Activated naive CD4-positive, alpha-beta T cell treated with anti-CD3 and anti-CD28 coated beads for 36 hours (primary cell): ENCODE measurements around the gene GOLIM4. TPM values are rescaled to one million over a fixed set of nuclear protein-coding genes. Genes with fewer than 3 reads are reported as not detected.

Experiments used
- CTCF ChIA-PET: fragments of 350-600 bp; sonication (Branson Sonifier 250); formaldehyde crosslinking; loops from one replicate; lab custom pipeline; 2021; ENCODE audit warnings: antibody characterized with exemption; lab: Charles Lee
- DNase-seq: peaks from one replicate; pipeline ENCODE4 v3.0.0-alpha.2; 2020
- H3K27ac Mint-ChIP-seq: one replicate; pipeline ENCODE4 v1.8.0; 2021; ENCODE audit warnings: mild to moderate bottlenecking, mixed read lengths
- H3K27me3 Mint-ChIP-seq: one replicate; pipeline ENCODE4 v1.8.0; 2021; ENCODE audit warnings: low read depth, mixed read lengths
- H3K36me3 Mint-ChIP-seq: one replicate; pipeline ENCODE4 v1.8.0; 2021; ENCODE audit warnings: low read depth, mixed read lengths
- H3K4me1 Mint-ChIP-seq: one replicate; pipeline ENCODE4 v1.8.0; 2021; ENCODE audit warnings: low read depth, mixed read lengths
- H3K4me3 Mint-ChIP-seq: one replicate; pipeline ENCODE4 v1.8.0; 2021; ENCODE audit warnings: mild to moderate bottlenecking, moderate library complexity, mixed read lengths
- H3K9me3 Mint-ChIP-seq: one replicate; pipeline ENCODE4 v1.8.0; 2021; ENCODE audit warnings: mixed read lengths
- intact Hi-C: fragments of 100-400 bp; cut with micrococcal nuclease; formaldehyde crosslinking; loops from one replicate; pipeline ENCODE4 v1.15.1; 2023
- total RNA-seq, 2 experiments: library from RNA; stranded (reverse); gene quantifications; one replicate each; pipeline ENCODE4 v1.2.3, GENCODE V29; 2021

GOLIM4 gene
- total RNA-seq, 2 experiments from 2014 or later, result 0.67 to 0.98 TPM

DNA sequence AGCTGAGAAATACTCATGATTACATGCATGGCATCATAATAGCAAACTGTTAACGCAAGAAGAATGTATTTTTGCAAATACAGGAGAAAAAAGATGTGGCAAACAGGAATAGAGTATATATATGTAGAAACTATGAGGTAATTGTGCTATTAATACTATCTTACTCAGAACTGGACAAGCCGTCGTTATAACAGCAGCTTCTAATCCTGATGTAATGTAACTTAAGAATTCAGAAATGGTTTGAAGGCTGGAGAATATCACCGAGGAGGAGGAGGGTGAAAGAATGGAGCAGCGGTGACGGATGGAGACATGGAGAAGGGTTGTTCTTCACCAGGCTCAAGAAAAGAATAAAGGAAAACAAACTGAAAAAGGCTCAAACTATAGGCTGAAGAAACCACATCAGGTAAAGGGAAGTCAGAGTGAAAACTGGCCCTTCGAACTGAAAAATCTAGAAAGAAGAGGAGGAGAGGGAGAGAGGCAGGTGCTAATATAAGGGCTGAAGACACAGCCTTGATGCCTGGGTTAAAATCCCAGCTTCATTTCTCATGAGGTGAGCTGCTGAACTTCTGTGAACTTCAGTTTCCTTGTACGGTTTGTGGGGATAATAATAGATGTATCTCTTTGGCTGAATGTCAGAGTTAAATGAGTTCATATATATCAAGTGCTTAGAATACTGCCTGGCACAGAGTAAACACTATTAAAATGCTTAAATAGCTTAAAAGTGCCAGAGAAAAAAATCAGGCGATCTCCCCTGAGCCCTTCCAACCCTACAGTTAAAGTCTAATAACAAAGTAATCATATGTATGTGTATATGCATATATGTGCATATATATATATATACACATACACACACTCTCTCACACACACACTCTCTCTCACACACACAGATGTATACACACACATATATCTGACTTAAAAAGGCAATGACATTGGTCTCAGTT, 43.9 kb downstream of the GOLIM4 start:
- H3K36me3 Mint-ChIP-seq, result no peaks in the 10 kb centered on the region

DNA sequence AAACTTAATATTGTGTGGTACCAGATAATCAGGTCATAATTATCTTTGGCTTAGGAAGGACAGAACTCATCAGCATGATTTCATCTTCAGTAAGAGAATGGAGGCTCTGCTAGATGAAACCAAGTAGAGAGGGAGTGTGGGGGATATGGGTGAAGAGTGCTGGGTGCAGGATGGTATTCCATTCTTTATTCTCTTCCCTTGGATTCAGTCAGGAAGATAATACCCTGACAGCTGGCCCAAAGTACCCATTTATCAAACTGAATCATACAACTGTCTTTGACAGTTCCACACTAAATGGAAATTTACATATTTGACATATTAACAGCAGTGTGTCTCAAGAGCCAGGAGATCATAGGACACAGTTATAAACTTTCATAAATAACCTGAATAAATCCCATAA, 44.7 kb downstream of the GOLIM4 start:
- Mint-ChIP-seq H3K4me1 (no peaks in the 10 kb centered on the region), H3K9me3 (peaks cover 4% of the 10 kb centered on the region), H3K36me3 (no peaks in the 10 kb centered on the region), H3K4me3 (no peak overlapping the region), H3K27me3 (peaks cover 5% of the 10 kb centered on the region), H3K27ac (no peak overlapping the region)
- intact Hi-C loops, result no loop called here
- no peak for DNase-seq
- CTCF ChIA-PET, result no interaction called here

More for the DNA sequence above, 43.9 kb downstream of the GOLIM4 start:
- Mint-ChIP-seq H3K4me3 (no peak overlapping the region), H3K4me1 (no peaks in the 10 kb centered on the region), H3K9me3 (peaks cover 6% of the 10 kb centered on the region), H3K27me3 (peaks cover 5% of the 10 kb centered on the region), H3K27ac (no peak overlapping the region)
- DNase-seq, result no peak
- CTCF ChIA-PET, result interaction anchor here (1.5 kb wide), 1 partner anchor 11 kb away, joined by 4 read pairs; no protein-coding TSS in a partner anchor
- intact Hi-C loops, result no loop called here

DNA sequence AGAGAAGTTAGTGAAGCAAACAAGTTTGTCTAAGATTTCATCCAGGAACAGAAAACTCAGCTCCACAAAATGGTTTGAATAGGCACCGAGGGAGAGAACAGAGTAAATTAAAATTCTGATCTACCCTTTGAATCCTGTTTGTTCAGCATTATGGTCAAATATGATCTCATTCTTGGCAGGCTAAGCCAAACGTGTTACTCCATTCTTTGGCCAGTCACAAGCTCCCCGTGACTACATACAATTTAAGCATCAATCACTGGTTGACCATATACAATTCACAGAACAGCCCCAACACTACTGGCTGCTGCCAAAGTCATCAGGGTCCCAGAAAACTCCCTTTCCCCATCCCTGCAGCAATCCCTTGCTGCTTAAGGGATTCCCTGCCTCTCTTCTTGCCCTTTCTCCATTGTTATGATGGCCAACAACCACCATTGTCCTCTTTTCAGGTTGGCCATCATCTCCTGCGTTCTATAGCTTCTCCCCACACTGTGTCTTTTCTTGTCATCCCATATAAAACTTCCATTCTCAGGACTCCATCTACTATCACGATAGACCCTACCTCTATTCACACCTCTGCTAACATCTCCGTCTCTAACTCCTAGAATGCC, 46.3 kb downstream of the GOLIM4 start:
- intact Hi-C loops, result loop anchor here (5.0 kb wide), 1 partner anchor 1693 kb away; no protein-coding TSS in a partner anchor
- Mint-ChIP-seq H3K9me3 (peaks cover 2% of the 10 kb centered on the region), H3K27ac (no peak overlapping the region)

DNA sequence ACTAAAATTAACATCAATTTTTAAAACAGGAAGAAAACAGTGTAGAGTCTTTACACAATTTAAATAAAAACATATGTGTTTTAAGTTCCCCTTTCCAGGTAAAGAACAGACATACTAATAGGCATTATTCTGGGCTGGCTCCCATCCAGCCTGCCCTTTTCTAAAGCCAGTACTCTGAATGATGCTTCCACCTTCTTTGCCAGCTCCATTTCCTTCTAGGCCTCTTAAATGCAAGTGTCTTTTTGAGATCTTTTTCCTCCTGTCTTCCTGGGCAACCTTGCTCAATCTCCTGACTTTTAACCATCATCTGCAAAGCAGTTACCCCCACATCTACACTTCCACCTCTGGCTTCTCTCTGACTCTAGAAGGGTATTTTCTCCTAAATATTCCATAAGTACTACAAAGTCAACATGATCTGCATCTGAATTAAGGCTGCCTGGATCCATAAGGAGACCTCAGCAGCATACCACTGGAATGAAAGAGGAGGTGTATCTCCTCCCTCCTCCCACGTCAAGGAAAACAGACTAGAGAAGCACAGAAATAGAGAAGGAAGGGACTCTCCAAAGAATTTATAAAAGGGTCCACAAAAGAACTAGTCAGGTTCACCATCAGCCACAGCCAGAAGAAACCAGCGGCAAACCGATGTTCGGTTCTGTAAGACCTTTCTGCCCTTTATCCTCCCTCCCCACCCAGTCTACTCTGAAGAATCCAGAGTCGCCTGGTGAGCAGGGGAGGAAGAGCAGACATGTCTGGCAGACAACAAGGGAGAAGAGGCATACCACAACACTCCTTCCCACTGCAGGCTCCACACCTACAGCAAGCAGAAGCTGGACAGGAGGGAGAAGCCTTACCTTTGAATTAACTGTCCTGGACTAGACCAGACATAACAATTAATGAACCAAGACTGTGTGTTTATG, 47.1 kb downstream of the GOLIM4 start:
- intact Hi-C loops, result loop anchor here (5.0 kb wide), 1 partner anchor 1694 kb away; no protein-coding TSS in a partner anchor
- CTCF ChIA-PET, result interaction anchor here (0.5 to 1.3 kb wide), 3 partner anchors 109 to 118 kb away, joined by 3 to 4 read pairs (median 4); no protein-coding TSS in a partner anchor
- Mint-ChIP-seq H3K27me3 (peaks cover 7% of the 10 kb centered on the region), H3K36me3 (no peaks in the 10 kb centered on the region), H3K9me3 (no peaks in the 10 kb centered on the region), H3K27ac (no peak overlapping the region), H3K4me1 (no peaks in the 10 kb centered on the region), H3K4me3 (no peak overlapping the region)
- DNase-seq, result no peak

More for the DNA sequence above, 46.3 kb downstream of the GOLIM4 start:
- Mint-ChIP-seq H3K4me1 (no peaks in the 10 kb centered on the region), H3K4me3 (no peak overlapping the region), H3K36me3 (no peaks in the 10 kb centered on the region), H3K27me3 (peaks cover 5% of the 10 kb centered on the region)
- DNase-seq, result no peak
- CTCF ChIA-PET, result interaction anchor here (0.5 to 1.3 kb wide), 2 partner anchors 109 to 117 kb away, joined by 4 read pairs; no protein-coding TSS in a partner anchor

DNA sequence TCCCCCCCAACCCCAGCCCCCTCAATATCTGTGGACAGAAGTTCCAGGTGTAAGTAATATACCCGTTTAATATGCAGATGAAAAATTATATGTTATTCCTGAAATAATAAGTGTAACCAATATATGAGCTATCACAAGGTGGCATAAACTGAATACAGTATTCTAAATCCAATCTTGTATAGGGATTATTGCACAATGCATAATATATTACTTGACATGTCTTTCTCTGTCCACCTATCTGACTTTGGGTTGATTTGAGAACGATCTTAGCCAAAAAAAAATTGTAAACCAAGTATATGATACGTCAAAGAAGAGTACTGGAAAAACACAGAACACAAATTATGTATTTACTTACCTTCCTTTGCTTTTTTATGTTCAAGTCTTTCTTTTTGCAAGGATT, 47.8 kb downstream of the GOLIM4 start:
- Mint-ChIP-seq H3K27me3 (peaks cover 8% of the 10 kb centered on the region), H3K27ac (no peak overlapping the region), H3K4me1 (no peaks in the 10 kb centered on the region), H3K4me3 (no peak overlapping the region), H3K9me3 (no peaks in the 10 kb centered on the region), H3K36me3 (no peaks in the 10 kb centered on the region)
- CTCF ChIA-PET, result interaction anchor here (0.7 to 3.0 kb wide), 5 partner anchors 13 to 118 kb away, joined by 3 to 6 read pairs (median 3); no protein-coding TSS in a partner anchor
- intact Hi-C loops, result loop anchor here (1.0 to 5.0 kb wide), 5 partner anchors 48 to 1694 kb away; no protein-coding TSS in a partner anchor
- DNase-seq, result no peak

DNA sequence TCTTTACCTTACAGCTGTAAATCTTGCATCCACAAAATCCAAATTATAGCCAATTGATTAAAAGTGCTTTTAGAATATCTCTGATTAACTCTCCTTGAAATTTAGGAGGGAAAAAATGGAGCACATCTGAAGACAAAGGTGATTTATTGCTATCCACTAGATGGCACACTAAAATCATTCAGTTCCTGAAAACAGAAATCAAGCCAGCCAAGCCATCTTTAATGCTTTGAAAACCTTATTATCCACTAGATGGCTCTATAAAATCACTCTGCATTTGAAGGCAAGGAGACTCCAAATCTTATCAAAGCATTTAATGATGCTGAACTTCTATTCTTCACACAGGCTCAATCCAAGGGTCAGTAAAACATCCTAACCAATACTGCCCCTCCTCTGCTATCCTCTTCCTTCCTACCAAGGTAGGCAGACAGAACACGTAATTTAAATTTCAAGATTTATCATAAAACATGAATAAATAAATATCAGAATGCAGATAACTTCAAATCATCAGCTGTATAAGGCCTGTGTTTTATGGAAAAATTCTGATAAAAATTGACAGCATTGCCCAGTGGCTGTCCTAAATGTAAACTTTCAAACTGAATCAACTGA, 48.4 kb downstream of the GOLIM4 start:
- CTCF ChIA-PET, result interaction anchor here (0.7 to 3.0 kb wide), 9 partner anchors 11 to 800 kb away, joined by 3 to 6 read pairs (median 3); no protein-coding TSS in a partner anchor
- Mint-ChIP-seq H3K36me3 (no peaks in the 10 kb centered on the region), H3K4me1 (no peaks in the 10 kb centered on the region), H3K9me3 (no peaks in the 10 kb centered on the region), H3K27me3 (peaks cover 9% of the 10 kb centered on the region), H3K27ac (no peak overlapping the region), H3K4me3 (no peak overlapping the region)
- no peak for DNase-seq
- intact Hi-C loops, result loop anchor here (1.0 to 5.0 kb wide), 5 partner anchors 49 to 1695 kb away; no protein-coding TSS in a partner anchor

DNA sequence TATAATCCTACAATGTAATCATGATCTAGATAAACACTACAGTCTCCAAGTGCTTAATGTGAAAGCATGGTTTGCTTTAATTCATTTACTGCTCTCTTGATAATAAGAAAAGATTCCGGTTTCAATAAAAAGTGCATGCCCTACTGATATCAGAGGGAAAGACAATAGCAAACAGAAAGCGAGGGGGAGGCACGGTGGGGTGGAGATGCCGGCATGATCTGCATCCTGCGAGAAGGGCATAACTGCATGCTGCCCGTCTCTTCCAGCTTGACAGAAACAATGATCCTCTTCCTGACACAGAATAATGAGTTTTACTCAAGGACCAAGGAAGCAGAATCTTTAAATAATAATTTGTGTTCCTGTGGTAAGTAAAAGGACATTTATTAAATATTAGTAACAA, 51.7 kb downstream of the GOLIM4 start:
- CTCF ChIA-PET, result no interaction called here
- Mint-ChIP-seq H3K4me1 (no peaks in the 10 kb centered on the region), H3K36me3 (no peaks in the 10 kb centered on the region), H3K9me3 (no peaks in the 10 kb centered on the region), H3K27ac (no peak overlapping the region), H3K4me3 (no peak overlapping the region), H3K27me3 (peaks cover 7% of the 10 kb centered on the region)
- intact Hi-C loops, result loop anchor here (5.0 kb wide), 1 partner anchor 207 kb away; no protein-coding TSS in a partner anchor
- DNase-seq, result no peak

DNA sequence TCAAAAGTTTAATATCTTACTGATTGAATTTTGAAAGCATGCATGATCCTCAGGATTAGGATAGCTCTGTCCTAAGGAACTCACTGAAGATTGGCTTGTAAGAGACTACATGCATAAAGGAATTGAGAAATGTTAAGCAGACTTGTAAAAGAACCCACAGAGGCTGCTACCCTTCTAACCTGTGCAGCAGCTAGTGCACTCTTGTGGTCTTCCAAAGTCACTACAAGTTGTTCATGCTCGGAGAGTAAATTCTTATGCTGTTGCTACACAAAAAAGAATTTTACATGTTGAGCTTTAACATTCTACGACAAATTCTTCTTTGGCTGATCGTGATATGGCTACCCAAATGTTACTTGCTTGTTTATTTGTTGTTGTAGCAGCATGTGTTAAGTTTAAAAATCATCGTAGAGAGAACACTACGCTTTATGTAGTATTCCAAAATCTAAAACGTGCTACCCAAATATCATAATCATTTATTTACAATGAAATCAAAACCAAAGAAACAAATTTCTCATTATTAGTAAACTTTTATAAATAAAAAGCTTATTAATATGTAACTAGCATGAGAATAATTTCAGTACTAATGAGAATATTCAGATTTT, 55.0 kb downstream of the GOLIM4 start:
- Mint-ChIP-seq H3K9me3 (no peaks in the 10 kb centered on the region), H3K27me3 (peaks cover 7% of the 10 kb centered on the region), H3K4me3 (no peak overlapping the region), H3K36me3 (no peaks in the 10 kb centered on the region), H3K4me1 (no peaks in the 10 kb centered on the region), H3K27ac (no peak overlapping the region)
- CTCF ChIA-PET, result interaction anchor here (0.8 to 1.5 kb wide), 8 partner anchors 10 to 200 kb away, joined by 3 to 4 read pairs (median 3); no protein-coding TSS in a partner anchor
- DNase-seq, result no peak
- intact Hi-C loops, result loop anchor here (1.0 to 5.0 kb wide), 2 partner anchors 112 to 203 kb away; no protein-coding TSS in a partner anchor

DNA sequence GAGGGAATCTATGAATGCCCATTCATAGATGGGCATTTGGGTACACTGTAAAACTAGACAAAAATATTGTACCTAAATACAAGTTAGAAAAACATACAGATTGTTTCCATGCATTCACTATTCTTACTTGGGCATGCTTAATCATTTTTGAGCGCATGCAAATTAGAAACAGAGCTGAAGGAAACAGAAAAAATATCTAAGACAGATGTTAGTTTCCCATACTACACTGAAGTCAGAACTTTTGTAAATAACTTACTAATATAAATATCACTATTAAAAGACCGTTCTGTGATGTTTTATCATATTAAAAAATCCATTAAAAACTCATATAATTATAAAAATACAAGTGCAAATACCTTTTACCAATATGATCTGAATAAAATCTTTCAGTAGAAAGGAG, 58.7 kb downstream of the GOLIM4 start:
- Mint-ChIP-seq H3K9me3 (no peaks in the 10 kb centered on the region), H3K4me3 (no peak overlapping the region), H3K4me1 (no peaks in the 10 kb centered on the region), H3K27ac (no peak overlapping the region), H3K27me3 (no peaks in the 10 kb centered on the region), H3K36me3 (no peaks in the 10 kb centered on the region)
- intact Hi-C loops, result no loop called here
- DNase-seq, result no peak
- CTCF ChIA-PET, result interaction anchor here (1.4 to 1.7 kb wide), 2 partner anchors 8 to 129 kb away, joined by 5 read pairs; no protein-coding TSS in a partner anchor

DNA sequence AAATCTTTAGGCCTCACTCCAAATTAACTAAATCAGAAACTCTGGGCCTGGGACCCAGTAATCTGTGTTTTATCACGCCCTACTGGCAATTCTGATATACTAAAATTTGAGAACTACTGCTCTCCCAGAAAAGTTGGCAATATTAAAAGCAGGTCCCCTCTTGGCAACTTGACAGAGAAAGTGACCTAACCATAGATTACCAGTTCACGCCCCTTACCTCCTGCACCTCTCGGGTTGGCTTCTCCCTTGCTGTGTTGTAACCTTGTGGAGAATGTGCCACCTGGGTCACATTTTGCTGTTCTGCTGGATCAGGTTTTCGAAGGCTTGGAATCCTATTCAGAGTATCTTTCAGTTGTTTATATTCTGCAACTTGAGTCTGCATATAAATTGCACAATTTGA, 59.1 kb downstream of the GOLIM4 start:
- H3K27ac Mint-ChIP-seq, result no peak overlapping the region
- H3K4me3 Mint-ChIP-seq, result no peak overlapping the region
- H3K9me3 Mint-ChIP-seq, result no peaks in the 10 kb centered on the region
- no peaks in the 10 kb centered on the region for H3K27me3 Mint-ChIP-seq
- CTCF ChIA-PET, result interaction anchor here (1.7 kb wide), 1 partner anchor 9 kb away, joined by 5 read pairs; no protein-coding TSS in a partner anchor
- intact Hi-C loops, result no loop called here
- DNase-seq, result no peak
- H3K4me1 Mint-ChIP-seq, result no peaks in the 10 kb centered on the region
- no peaks in the 10 kb centered on the region for H3K36me3 Mint-ChIP-seq
